HG02678 (cell line): ENCODE measurements around the gene KRT82.

Experiments used
- ATAC-seq: cut with Tn5 transposase; IDR thresholded peaks from one replicate; pipeline ENCODE4 v1.9.1; 2021; ENCODE audit warnings: mild to moderate bottlenecking, moderate library complexity; ENCODE audit not compliant: unreplicated experiment

Gene KRT82

GRCh38 chr12:52436000-52436827 lies 30.1 kb upstream of the KRT82 start:
- ATAC-seq = no peak

GRCh38 chr12:52435659-52435999 lies 29.5 kb upstream of the KRT82 start:
- ATAC-seq = no peak

GRCh38 chr12:52434760-52435530 lies 28.8 kb upstream of the KRT82 start:
- no peak for ATAC-seq

GRCh38 chr12:52434081-52434733 lies 28.1 kb upstream of the KRT82 start, which contains the start of gene KRT75:
Gene KRT75, minus strand, starts transcription at chr12:52434371. Its CDS starts 67 bp downstream, at chr12:52434304.
- no peak for ATAC-seq

- no peak for ATAC-seq
Measured at GRCh38 chr12:52433501-52434080, 27.5 kb upstream of the KRT82 start.

GRCh38 chr12:52432559-52433207 lies 26.5 kb upstream of the KRT82 start:
- no peak for ATAC-seq

- no peak for ATAC-seq
Measured at GRCh38 chr12:52428121-52428520, 22.0 kb upstream of the KRT82 start.

- no peak for ATAC-seq
Measured at GRCh38 chr12:52427083-52427482, 20.9 kb upstream of the KRT82 start.

- ATAC-seq = no peak
Measured at GRCh38 chr12:52426034-52426433, 19.9 kb upstream of the KRT82 start.

GRCh38 chr12:52425466-52425865 lies 19.3 kb upstream of the KRT82 start:
- no peak for ATAC-seq

GRCh38 chr12:52423661-52424500 lies 17.7 kb upstream of the KRT82 start:
- no peak for ATAC-seq

GRCh38 chr12:52423035-52423434 lies 16.9 kb upstream of the KRT82 start:
- ATAC-seq = no peak

- ATAC-seq = no peak
Measured at GRCh38 chr12:52419656-52420055, 13.5 kb upstream of the KRT82 start.

GRCh38 chr12:52418576-52419110 lies 12.5 kb upstream of the KRT82 start:
- ATAC-seq = no peak

- no peak for ATAC-seq
Measured at GRCh38 chr12:52417740-52418139, 11.6 kb upstream of the KRT82 start.

- ATAC-seq = no peak
Measured at GRCh38 chr12:52416795-52417194, 10.7 kb upstream of the KRT82 start.

- ATAC-seq = no peak
Measured at GRCh38 chr12:52415870-52416750, 10.0 kb upstream of the KRT82 start.

- ATAC-seq = no peak
Measured at GRCh38 chr12:52414936-52415335, 8.8 kb upstream of the KRT82 start.
